ENCODE data around the gene NMRAL1.

The NMRAL1 gene

GRCh38 chr16:4463522-4464163, 10.8 kb downstream of the NMRAL1 start:
- DNase-seq: no peak

- DNase-seq: no peak
These were observed 13.0 kb downstream of the NMRAL1 start for GRCh38 chr16:4461250-4462085.

GRCh38 chr16:4460936-4461249, 13.5 kb downstream of the NMRAL1 start:
- DNase-seq: no peak

GRCh38 chr16:4455951-4456350, 18.5 kb downstream of the NMRAL1 start:
- DNase-seq: no peak

- no peak for DNase-seq
These were observed 19.3 kb downstream of the NMRAL1 start for GRCh38 chr16:4455081-4455480.

- no peak for DNase-seq
These were observed 19.8 kb downstream of the NMRAL1 start for GRCh38 chr16:4454623-4455022.

- no peak for DNase-seq
These were observed 21.8 kb downstream of the NMRAL1 start for GRCh38 chr16:4452674-4453073.

- no peak for DNase-seq
These were observed 23.4 kb downstream of the NMRAL1 start for GRCh38 chr16:4450931-4451519.

GRCh38 chr16:4450430-4450829, 24.0 kb downstream of the NMRAL1 start:
- no peak for DNase-seq

- DNase-seq: no peak
These were observed 30.4 kb downstream of the NMRAL1 start for GRCh38 chr16:4443986-4444385.

GRCh38 chr16:4443271-4443670, 31.2 kb downstream of the NMRAL1 start:
- no peak for DNase-seq

- DNase-seq: no peak
These were observed 32.1 kb downstream of the NMRAL1 start for GRCh38 chr16:4442371-4442770.

- no peak for DNase-seq
These were observed 37.1 kb downstream of the NMRAL1 start for GRCh38 chr16:4437366-4437765.

GRCh38 chr16:4435337-4436067, 38.9 kb downstream of the NMRAL1 start:
- DNase-seq: no peak

- no peak for DNase-seq
These were observed 40.3 kb downstream of the NMRAL1 start for GRCh38 chr16:4433914-4434787.

GRCh38 chr16:4433228-4433627, 41.2 kb downstream of the NMRAL1 start:
- DNase-seq: no peak

GRCh38 chr16:4431023-4431422, 43.4 kb downstream of the NMRAL1 start:
- no peak for DNase-seq

GRCh38 chr16:4428500-4428899, 45.9 kb downstream of the NMRAL1 start:
- DNase-seq: no peak

- DNase-seq: no peak
These were observed 47.6 kb downstream of the NMRAL1 start for GRCh38 chr16:4426722-4427372.

GRCh38 chr16:4426021-4426684, 48.3 kb downstream of the NMRAL1 start:
- no peak for DNase-seq

- peak; percentile 89 for DNase-seq
These were observed 48.9 kb downstream of the NMRAL1 start, which contains the start of gene DNAJA3 for GRCh38 chr16:4425378-4426020. TSS of gene DNAJA3 (plus strand) at chr16:4425868. CDS start at chr16:4425882, 14 bp downstream.
